Activated T-cell treated with anti-CD3 and anti-CD28 coated beads for 24 hours (primary cell): ENCODE results near the gene ANKRD44.

Source experiments
- DNase-seq: peaks from one replicate; pipeline ENCODE4 v3.0.0-alpha.2; 2020; ENCODE audit warnings: low read depth

ANKRD44 gene

DNA sequence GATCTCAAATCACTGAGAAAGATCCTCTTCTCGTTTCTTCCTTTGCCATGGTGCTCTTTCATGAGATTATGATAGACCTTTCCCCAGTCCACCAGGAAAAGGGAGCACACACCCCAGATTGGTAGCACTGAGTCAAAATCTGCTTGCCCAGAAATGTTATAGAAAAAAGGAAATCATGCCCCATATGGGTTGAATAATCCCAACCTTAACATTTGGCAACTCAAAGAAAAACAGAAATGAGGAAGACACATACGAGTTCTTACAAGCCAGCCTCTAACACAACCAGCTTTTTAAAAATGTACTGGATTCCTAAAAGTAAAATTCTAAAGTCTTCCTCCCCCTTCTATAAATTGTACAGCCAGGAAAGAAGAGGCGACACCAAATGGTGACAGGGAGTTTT, 103.0 kb downstream of the ANKRD44 start:
- DNase-seq, result no peak

DNA sequence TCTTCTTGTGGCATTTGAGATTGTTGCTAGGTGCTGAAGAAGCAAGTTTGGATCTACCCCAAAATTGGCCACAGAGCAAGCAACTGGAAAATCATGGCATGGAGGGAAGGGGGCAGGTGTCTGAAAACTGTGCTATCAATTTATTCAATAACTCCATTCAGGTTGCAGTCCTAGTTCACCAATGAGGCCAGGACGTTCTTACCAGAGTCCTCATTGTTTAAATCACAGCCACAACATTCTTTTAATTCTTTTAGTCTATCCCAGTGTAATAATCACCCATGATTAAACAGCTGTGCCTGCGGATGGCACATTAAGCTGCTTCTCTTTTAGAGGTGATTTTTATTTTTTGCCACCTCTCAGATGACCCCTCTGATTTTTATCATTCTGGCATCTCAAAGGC, 103.5 kb downstream of the ANKRD44 start:
- no peak for DNase-seq

DNA sequence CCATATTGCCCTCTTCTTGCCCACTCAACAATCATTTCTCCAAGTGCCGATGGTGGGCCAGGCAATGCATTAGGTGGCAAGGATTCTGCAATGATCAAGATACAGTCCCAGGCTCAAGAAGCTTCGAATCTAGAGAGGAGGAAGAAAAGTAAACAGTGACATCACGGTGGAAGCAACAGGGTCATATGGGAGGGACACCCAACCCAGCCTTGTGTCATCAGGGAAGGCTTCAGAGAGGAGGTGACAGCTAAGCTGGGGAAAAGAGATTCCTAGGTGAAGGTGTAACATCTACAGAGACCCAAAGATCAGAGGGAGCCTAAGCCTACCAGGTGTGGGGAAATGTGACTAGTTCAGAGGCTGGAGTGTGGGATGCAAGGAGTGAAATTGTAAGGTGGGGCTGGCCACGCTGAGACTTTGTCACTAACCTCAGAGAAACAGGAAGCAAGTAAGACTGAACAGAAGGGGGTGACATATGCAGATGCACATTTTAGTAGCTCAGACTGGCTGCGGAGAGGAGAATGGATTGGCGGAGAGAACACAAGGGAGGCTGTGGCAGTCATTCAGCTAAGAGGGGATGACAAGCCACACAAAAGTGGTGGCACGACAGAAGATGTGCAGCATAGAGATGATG, 104.9 kb downstream of the ANKRD44 start:
- DNase-seq, result peak; percentile 63

DNA sequence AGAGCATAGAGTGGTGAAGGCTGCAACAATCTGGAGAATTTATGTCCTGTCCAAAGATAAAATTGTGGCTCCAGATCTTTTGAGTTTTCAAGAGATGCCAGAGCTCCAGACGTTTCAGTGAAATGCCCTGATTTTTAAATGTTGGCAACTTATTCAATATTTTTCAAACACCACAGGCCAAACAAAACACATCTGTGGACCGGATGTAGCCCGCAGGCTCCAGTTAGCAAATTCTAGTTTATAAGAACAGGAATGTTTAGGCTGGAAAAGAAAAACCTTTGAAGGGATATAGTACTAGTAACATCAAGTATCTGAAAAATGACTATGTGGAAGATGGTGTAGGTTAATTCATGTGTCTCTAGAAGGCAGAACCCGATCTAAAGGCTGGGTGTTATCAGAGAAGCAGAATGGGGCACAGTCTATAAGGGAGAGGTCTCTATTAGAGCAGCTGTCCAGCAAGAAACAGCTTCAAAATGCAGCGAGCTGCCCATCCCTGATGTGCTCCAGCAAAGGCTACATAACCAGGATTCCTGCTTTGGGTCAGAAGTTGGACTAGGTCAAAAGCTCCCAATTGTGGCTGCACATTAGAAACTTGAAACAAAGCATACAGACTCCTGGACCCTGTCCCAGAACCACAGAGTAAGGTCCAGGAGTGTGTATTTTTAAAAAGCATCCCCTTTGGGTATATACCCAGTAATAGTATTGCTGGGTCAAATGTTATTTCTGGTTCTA, 105.9 kb downstream of the ANKRD44 start:
- no peak for DNase-seq

DNA sequence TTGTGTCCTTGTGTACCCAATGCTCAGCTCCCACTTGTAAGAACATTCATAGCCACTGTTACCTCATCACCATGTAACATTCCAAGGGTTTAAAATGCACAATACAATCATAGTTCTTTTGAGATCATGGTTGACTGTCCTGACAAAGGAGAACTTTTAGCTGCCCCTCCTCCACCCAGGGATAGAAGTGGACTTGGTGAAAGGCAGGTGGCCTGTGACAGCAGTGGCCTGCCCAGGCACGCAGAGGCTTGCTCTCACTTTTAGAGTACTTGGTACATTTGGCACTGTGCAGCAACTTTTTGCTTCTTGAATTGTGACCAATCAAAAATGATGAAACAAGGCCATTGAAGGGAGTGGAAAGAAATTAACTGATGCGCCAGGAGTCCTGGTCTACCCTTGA, 108.7 kb downstream of the ANKRD44 start:
- no peak for DNase-seq

DNA sequence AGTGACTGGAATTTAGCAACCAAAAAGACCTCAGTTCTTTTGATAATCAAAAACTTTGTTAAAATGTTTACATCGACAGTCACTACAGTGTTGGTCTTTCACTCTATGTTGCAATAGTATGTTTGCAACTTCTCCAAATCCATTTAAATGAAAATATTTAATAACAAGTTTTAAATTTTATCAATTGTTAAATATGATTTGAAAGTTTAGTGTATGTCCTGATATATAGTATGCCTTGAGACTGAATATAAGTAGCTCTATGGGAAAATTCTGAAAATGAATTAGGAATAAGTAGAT, 109.9 kb downstream of the ANKRD44 start:
- DNase-seq, result no peak

DNA sequence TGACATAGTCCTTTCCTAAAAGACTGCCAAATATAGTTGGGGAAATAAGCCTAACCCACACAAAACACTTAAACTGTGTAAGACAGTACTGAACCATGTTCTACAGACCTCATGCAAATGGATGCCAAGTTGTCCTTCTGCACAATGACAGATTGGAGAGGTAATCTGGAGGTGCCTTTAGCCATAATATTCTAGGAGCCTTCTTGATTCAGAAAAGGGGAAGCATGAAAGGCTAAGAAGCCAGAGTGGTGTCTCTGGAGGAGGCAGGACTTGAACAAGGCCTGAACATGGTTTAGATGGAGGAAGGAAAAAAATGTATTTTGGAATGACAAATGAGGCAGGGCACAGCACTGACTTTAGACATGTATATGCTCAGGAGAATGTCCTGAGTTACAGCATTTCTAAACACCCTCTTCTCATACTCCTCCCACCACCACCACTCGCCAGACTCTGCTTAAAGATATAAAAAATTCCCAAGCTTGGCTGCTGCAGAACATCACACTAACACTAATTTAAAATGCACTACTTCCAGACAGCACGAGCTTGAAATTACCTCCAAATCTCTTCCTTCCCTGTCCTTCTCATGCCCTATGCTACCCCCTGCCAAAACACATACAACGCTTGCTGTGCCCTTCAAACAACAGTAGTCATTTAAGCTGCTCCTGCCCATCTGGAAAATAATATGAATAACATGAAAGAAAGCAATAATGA, 110.4 kb downstream of the ANKRD44 start:
- DNase-seq, result no peak

DNA sequence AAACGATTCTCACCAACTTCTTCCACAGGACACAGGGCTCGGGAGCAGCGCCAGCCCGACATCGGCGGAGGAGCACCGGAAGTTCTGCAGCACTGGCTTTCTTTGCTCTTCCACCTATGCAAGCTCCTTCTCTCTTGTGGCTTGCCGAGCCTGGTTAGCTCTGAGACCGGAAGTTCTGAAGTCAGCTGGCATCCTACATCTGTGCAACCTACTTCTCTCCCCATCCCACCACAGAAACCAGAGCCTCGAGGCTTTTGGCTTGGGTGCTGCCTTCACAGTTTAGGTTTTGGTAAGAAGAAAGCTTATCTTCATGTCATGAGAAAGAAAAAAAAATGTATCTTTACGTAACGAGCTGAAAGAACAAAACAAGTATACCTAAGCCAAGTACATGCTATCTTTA, 111.7 kb downstream of the ANKRD44 start:
- DNase-seq, result peak; percentile 81

DNA sequence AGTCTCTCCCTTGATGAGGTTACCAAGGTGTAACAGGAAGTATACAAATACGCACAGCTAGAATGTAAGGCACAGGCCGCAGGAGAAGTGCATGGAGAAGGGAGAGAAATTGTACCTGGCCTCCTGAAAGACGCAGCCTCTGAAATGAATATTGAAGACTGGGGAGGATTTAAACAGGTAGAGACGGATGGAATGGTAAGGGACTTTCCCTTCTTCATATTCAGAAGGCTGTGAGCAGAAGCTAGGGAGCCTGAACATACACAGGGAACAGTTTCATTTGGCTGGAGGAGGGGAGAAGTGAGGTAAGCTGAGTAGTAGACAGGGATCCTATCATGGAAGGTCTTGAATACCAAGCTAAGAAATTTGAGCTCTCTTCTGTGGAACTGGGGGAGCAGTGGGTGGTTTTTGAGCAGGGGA, 112.7 kb downstream of the ANKRD44 start:
- no peak for DNase-seq

DNA sequence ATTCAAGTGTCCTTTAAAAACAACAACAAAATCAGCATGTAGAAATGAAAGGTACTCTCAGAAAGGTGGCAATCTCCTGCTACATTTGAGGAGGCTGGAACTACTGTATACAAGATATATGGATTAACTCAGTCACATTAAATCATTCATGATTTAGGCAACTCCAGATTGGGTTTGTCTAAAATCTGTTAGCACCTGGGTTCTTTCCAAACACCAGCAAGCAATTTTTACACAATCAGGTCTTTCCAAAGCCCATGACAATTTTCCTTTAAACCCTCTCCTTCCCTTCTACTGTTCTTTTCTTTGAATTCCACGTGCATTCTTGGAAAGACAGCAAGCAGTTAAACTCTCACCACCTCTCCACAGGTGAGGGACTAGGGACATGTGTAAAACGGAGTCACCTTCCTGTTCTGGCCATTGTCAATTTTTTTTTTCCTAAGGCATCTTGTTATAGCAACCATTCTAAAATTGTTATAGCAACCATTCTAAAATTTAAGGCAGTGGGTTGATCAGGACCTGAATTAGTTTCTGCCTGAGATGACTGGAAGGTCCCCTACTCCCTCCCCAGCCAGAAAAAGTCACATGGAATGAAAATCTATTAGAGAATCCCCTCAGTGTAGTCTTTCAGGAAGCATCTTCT, 113.9 kb downstream of the ANKRD44 start:
- DNase-seq, result no peak

DNA sequence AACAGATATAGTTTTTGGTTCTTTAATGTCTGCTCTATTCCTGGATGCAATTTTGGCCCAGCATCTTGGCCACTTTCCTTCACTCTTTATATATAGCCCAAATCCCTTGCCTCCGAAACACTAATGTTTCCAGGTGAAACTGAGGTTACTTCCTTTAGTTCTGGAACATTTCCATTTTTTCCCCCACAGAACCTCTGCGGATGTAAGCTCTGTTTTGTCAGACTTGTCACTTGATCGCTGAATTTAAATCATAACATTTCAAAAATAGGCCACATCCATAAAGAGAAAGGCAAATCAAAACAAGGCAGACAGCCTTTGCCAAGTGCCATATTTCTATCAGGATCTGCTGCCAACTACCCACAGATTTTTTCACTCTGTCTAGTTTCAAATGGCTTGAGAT, 115.1 kb downstream of the ANKRD44 start:
- no peak for DNase-seq

DNA sequence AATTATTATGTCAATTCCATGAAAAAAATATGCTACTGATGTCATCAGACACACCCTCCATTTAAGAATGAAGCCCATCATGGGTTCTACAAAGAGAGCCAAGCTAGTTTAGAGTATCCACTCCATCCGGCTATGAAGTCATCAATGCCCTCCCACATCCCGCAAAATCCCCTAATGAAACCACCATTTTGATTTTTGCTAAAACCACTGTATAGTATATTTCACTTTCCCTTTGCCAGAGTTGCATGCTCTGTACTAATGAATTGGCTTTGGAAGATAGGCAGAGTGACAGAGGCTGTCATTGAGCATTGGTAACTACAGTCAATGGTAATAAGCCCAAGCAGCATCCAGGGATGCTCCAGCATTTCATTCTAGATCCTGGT, 118.6 kb downstream of the ANKRD44 start:
- DNase-seq, result no peak

DNA sequence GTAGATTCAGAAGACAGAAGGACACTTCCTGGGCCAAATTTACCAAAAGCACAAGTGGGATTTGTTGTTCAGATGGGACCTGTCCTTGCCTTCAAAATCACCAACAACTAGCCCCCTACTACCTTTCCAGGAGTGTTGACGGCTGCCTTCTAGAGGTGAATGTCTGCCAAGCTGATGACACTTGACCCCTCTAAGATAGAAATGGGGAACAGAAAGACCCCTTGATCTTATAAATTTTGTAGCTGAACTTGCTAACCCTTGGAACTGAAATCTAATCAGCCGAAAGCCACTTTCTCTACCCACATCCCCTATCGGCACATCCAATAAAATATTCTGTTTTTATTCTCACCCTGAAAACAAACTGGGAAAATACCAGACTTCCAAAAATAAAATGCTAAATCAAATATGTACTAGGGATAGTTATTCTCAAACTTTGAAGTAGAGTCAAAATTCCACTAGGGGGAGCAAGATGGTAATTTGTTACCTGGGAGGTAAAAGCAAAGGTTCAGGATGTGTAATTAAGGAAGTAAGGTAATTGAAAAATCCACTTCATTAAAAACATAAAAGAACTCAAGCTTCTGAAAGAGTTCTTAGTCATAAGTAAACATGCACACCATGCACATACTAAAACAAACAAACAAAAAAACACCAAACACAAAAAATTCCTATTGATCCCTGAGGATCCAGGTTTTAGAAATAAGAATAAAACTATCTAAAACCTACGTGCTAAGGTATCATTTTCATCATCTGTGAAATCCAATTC, 119.2 kb downstream of the ANKRD44 start:
- DNase-seq, result no peak

DNA sequence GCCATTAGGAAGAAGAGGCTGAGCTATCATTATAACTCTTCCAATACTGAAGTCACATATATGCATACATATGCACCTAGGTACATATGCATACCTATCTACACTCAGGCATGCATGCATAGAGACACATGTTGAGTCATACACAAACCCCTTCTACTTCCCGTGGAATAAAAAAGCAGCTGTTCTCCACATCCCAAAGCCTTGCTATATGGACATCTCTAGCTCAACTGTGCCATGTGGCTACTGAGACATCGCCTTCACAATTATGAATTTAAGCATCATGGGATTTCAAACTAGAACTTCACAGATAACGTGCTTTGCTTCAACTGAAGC, 120.5 kb downstream of the ANKRD44 start:
- no peak for DNase-seq

DNA sequence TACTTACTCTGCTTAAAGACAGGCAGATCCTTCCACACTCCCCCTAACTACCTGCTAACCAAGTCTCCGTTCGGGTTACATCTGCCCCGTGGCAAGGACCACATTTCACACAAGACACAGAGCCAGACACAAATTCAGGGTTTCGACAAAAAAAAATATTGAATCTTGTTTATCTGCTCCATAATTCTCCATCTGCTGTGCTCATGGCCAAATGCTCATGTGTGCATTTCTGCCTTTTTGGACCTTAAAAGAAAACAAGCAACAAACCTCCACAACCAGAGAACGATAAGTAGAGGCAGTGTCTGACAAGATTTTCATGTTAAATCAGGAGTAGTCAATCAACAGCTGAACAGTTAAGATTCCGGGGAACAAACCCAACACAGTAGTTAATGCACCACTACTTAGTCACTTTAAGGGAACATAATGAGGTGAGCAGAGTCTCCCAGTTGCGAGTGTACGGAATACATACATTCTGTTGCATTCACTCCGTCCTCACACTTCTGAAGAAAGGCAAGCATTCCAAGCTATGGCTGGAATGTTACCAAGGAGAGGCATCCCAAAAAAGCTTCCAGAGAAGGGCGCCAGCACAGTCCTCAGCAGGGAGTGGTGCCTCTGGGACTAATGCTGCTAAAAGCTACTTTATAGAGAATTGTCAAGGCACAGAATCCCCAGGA, 121.0 kb downstream of the ANKRD44 start:
- no peak for DNase-seq

DNA sequence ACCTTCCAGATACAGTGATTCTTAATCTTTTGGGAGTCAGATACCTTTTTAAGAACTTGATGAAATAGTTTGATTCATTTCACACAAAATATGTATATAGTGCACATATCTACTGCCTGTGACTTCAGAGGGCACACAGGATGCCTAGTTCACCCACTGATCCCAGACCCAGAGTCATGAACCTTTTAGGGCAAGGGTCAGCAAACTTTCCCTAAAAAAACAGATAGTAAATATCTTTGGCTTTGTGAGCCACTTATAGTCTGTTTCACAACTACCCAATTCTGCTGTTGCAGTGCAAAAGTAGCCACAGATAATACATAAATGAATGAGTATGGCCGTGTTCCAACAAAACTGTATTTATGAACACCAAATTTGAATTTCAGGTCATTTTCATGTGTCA, 124.9 kb downstream of the ANKRD44 start:
- no peak for DNase-seq

DNA sequence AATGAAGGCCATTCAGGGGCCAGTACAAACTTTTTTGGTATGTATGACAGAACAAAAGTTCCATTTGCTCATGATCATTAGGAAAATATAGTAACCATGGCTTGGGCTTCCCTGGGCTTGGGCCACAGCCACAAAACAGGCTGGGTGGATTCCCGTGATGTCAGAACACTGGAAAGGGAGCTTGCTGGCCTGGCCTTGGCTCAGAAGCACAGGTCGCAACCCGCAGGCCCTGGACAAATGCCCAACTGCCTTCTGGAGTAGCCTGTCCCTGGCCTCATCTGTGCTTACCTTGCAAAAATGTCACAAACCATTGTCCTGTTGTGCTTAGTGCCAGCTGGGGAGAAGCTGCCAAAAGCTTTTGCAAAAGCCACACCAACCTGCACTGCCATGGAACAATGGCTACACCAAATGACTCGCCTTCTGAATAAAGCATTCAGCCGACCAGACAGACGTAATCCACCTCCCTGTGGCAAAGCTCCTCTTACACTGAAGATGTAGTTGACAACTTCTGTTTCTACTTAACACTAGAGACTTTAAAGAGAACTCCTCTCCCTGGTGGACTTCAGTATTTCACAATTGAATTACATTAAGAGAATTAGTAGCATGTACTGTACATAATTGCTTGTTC, 125.5 kb downstream of the ANKRD44 start:
- DNase-seq, result no peak

DNA sequence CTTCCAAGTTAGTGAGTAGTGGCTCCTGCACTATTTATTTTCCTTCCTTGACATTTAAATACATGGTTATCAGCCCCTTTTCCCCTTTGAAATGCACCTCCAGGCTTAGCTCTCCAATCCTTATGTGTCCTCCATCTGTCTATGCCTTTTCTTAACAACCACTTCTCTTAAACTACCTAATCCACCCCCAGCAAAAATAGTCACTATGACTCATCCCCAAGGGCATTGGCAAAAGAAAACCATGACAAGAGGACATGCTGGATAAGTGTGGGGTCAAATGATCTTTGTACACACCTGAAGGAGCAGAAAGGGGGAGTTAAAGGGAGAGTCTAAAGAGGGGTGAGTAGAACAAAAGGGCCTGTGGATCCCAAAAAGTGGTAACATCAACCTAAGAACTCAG, 127.2 kb downstream of the ANKRD44 start:
- DNase-seq, result no peak

DNA sequence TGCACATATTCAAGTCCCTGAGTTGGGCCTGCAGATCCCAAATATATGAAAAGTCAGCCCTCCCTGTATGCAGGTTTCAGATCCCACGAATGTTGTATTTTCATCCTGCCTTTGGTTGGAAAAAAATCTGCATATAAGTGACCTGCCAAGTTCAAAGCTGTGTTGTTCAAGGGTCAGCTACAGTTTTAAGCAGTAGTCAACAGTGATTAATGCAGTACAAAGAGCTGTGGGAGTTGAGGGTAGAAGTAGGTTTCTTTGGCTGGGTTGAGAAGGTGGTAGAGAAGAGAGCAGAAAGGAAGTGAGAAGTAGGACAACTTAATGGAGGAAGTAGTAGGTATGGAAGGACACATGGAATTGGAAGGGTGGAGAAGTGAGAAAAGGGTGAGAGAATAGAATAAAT, 127.9 kb downstream of the ANKRD44 start:
- DNase-seq, result no peak

DNA sequence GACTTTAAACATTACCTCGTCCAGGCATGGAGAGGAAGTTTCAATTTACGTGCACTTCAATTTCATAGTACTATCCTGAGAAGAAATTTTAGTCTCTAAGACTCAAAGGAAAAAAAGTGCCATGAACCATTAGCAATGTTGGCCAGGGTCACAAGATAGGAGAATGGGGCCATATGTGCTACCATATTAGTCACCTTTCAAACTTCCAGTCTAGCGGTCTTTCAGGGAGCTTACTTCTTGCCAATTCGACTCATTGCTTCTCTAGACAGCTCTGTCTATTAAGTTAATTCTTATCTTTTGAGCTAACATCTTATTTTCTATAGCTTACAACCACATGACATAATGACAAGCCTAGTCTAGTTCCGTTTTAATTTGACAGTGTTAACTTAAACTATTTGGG, 129.1 kb downstream of the ANKRD44 start:
- no peak for DNase-seq

DNA sequence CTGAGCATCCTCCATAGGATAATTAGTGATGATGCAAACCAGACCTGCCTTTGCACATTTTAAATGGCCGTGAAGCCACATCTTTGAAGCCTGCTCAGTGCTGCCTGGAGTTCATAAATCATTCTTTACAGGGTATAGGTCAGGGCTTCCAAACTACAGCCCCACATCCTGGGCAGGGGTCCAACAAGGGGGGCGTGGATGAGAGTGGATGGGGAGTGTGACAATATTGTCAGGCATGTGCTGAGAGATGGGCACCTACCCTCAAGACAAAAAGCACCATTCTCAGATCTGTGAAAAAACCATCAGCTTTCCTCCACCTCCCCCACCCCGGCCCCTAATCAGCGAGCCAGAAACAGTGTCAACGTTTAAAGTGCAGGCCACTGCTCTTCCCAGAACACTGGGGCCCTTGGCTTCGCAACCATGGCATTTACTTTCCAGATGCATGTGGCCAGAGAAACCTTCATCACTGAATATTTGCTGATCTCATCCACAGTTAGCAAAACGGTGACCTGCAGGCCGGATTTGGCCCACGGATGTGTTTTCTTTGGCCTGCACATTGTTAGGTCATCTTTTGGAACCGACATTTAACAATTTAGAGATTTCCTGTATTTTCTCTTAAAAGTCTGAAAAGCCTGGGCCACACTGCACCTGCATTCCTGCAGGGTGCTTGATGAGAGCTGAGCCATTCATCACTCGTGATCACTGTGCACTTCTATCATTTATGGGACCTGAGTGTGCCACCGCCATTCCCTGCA, 130.7 kb downstream of the ANKRD44 start:
- no peak for DNase-seq
